Activated CD4-positive, alpha-beta T cell treated with anti-CD3 and anti-CD28 coated beads for 36 hours (primary cell): Measurements from ENCODE around the gene MAP7. TPM values are rescaled to one million over a fixed set of nuclear protein-coding genes. Genes with fewer than 3 reads are reported as not detected.

Experiments used
- ATAC-seq: fragments of 200-7000 bp; cut with Tn5 transposase; one replicate; pipeline ENCODE4 v1.10.0; 2021; ENCODE audit warnings: mild to moderate bottlenecking, moderate library complexity
- CTCF ChIA-PET: fragments of 350-600 bp; sonication (Branson Sonifier 250); formaldehyde crosslinking; loops from one replicate; lab custom pipeline; 2021; ENCODE audit warnings: antibody characterized with exemption; lab: Charles Lee
- POLR2A ChIA-PET: fragments of 350-600 bp; sonication (Branson Sonifier 250); formaldehyde crosslinking; loops from one replicate; lab custom pipeline; 2021; ENCODE audit warnings: antibody characterized with exemption, inconsistent platforms; lab: Charles Lee
- DNase-seq: peaks from one replicate; pipeline ENCODE4 v3.0.0-alpha.2; 2020
- H3K27ac Mint-ChIP-seq: one replicate; pipeline ENCODE4 v1.8.0; 2021; ENCODE audit warnings: mixed read lengths
- H3K27me3 Mint-ChIP-seq: one replicate; pipeline ENCODE4 v1.8.0; 2021; ENCODE audit warnings: mixed read lengths
- H3K36me3 Mint-ChIP-seq: one replicate; pipeline ENCODE4 v1.8.0; 2021; ENCODE audit warnings: low read depth, mixed read lengths
- H3K4me1 Mint-ChIP-seq: one replicate; pipeline ENCODE4 v1.8.0; 2021; ENCODE audit warnings: mixed read lengths
- H3K4me3 Mint-ChIP-seq: one replicate; pipeline ENCODE4 v1.8.0; 2021; ENCODE audit warnings: mild to moderate bottlenecking, moderate library complexity, mixed read lengths
- H3K9me3 Mint-ChIP-seq: one replicate; pipeline ENCODE4 v1.8.0; 2021; ENCODE audit warnings: low read depth, mixed read lengths
- intact Hi-C, 2 experiments: fragments of 100-400 bp; cut with DNase I in 1 of 2; cut with micrococcal nuclease in 1 of 2; formaldehyde crosslinking; loops; one replicate each; pipeline versions ENCODE4 v1.14.2 to v1.15.1; 2022 to 2024; cut with DNase I, micrococcal nuclease
- total RNA-seq, 2 experiments: library from RNA; stranded (reverse); gene quantifications; one replicate each; pipeline ENCODE4 v1.2.3, GENCODE V29; 2021

MAP7 gene
- total RNA-seq, 2 experiments from 2014 or later: 2.1 to 3.1 TPM

GRCh38 chr6:136469154-136469553 is 81.1 kb downstream of the MAP7 start:
- intact Hi-C loops: no loop called here
- no peak overlapping the region for H3K4me3 Mint-ChIP-seq
- peaks cover 4% of the 10 kb centered on the region for H3K4me1 Mint-ChIP-seq
- CTCF ChIA-PET: no interaction called here
- H3K9me3 Mint-ChIP-seq: no peaks in the 10 kb centered on the region
- no peaks in the 10 kb centered on the region for H3K36me3 Mint-ChIP-seq
- POLR2A ChIA-PET: no interaction called here
- peaks cover 2% of the 10 kb centered on the region for H3K27me3 Mint-ChIP-seq
- no peak for DNase-seq
- no peak for ATAC-seq
- H3K27ac Mint-ChIP-seq: no peak overlapping the region

DNA sequence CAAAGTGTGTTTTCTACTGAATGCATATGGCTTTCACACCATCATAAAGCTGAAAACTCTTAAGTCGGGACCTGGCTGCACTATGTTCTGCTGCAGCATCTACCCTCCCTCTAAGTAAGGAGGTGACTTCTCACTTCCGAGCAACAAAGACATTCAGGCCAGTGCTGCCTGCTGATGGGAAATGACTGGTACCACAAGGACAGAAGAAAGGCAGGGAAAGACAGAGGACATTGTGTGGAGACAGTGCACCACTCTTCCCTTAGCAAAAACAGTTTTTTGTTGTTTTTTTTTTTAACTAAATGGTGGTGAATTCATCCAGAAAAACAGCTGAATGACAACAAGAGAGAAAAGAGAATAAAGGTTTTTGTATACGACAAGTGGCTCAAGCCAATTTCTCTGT is 81.5 kb downstream of the MAP7 start:
- peaks cover 8% of the 10 kb centered on the region for H3K4me1 Mint-ChIP-seq
- H3K9me3 Mint-ChIP-seq: no peaks in the 10 kb centered on the region
- intact Hi-C loops: no loop called here
- H3K4me3 Mint-ChIP-seq: no peak overlapping the region
- ATAC-seq (no peak), DNase-seq (no peak)
- ChIA-PET CTCF (interaction anchor here (0.7 kb wide), 1 partner anchor 788 kb away, joined by 3 read pairs; no protein-coding TSS in a partner anchor), POLR2A (no interaction called here)
- no peak overlapping the region for H3K27ac Mint-ChIP-seq
- H3K36me3 Mint-ChIP-seq: no peaks in the 10 kb centered on the region
- H3K27me3 Mint-ChIP-seq: peaks cover 2% of the 10 kb centered on the region

GRCh38 chr6:136467186-136467585 is 83.0 kb downstream of the MAP7 start:
- ATAC-seq (no peak), DNase-seq (no peak)
- Mint-ChIP-seq H3K9me3 (no peaks in the 10 kb centered on the region), H3K27me3 (peaks cover 2% of the 10 kb centered on the region), H3K36me3 (no peaks in the 10 kb centered on the region), H3K4me1 (peaks cover 11% of the 10 kb centered on the region), H3K27ac (no peak overlapping the region), H3K4me3 (no peak overlapping the region)
- ChIA-PET CTCF (no interaction called here), POLR2A (interaction anchor here (0.6 kb wide), 1 partner anchor 1327 kb away, joined by 5 read pairs; no protein-coding TSS in a partner anchor)
- intact Hi-C loops: no loop called here

DNA sequence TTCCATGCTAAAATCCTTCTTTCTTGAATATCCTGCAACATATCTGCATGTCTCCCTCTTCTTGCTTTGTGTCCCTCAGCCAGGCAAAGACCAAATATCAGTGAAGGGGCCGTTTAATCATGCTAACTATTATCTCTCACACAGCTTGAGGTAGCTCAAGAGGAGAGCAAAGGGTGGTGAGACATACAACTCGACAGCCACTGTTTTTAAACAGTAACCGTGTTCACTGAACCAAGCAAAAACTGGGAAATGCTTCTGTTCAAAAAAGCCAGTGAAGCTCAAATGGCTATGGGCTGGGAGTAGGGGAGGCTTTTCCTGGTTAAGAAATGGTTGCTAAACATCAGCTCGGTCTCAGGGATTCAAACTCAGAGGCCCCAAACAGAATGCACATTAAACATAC is 83.4 kb downstream of the MAP7 start:
- Mint-ChIP-seq H3K36me3 (no peaks in the 10 kb centered on the region), H3K4me1 (peaks cover 11% of the 10 kb centered on the region), H3K9me3 (no peaks in the 10 kb centered on the region), H3K27me3 (peaks cover 2% of the 10 kb centered on the region), H3K27ac (no peak overlapping the region), H3K4me3 (no peak overlapping the region)
- ChIA-PET CTCF (no interaction called here), POLR2A (interaction anchor here (0.6 kb wide), 2 partner anchors 450 to 1326 kb away, joined by 5 to 10 read pairs; no protein-coding TSS in a partner anchor)
- intact Hi-C loops: no loop called here
- DNase-seq: no peak
- no peak for ATAC-seq

DNA sequence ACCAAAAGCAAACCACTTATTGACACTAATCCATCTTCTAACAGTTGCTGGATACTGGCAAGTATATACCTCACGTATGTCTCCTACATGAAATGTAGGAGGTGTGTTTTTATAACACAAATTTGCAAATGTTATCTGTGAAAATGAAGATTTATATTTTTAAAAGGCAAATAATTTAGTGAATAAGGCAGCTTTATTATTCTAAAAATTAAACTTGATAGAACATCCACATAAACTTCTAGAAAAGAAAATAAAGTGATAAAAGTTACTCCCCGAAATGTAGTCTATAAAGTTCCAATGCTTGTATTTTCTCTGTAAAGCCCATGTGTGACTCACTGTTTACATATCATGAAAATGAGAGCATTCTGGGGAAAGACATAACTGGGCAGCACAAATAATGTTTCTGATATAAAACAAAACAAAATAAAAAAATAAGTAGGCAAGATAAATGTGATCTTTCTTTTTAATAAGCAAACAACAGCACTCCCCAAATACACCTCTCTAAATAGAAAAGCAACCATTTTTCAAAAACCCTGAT is 84.4 kb downstream of the MAP7 start:
- H3K4me1 Mint-ChIP-seq: peaks cover 9% of the 10 kb centered on the region
- H3K4me3 Mint-ChIP-seq: no peak overlapping the region
- ChIA-PET CTCF (no interaction called here), POLR2A (no interaction called here)
- no peak for DNase-seq
- H3K27me3 Mint-ChIP-seq: peaks cover 2% of the 10 kb centered on the region
- ATAC-seq: no peak
- no peaks in the 10 kb centered on the region for H3K36me3 Mint-ChIP-seq
- no peaks in the 10 kb centered on the region for H3K9me3 Mint-ChIP-seq
- no peak overlapping the region for H3K27ac Mint-ChIP-seq
- intact Hi-C loops: no loop called here

- intact Hi-C loops: no loop called here
- no peak overlapping the region for H3K4me3 Mint-ChIP-seq
- no peaks in the 10 kb centered on the region for H3K9me3 Mint-ChIP-seq
- no peak overlapping the region for H3K27ac Mint-ChIP-seq
- ATAC-seq (no peak), DNase-seq (no peak)
- peaks cover 2% of the 10 kb centered on the region for H3K27me3 Mint-ChIP-seq
- peaks cover 9% of the 10 kb centered on the region for H3K4me1 Mint-ChIP-seq
- CTCF ChIA-PET: no interaction called here
- POLR2A ChIA-PET: no interaction called here
- no peaks in the 10 kb centered on the region for H3K36me3 Mint-ChIP-seq
These were observed 85.3 kb downstream of the MAP7 start for GRCh38 chr6:136464874-136465273.

GRCh38 chr6:136464148-136464547 is 86.1 kb downstream of the MAP7 start:
- DNase-seq (no peak), ATAC-seq (no peak)
- intact Hi-C loops: no loop called here
- H3K27me3 Mint-ChIP-seq: peaks cover 2% of the 10 kb centered on the region
- POLR2A ChIA-PET: interaction anchor here (0.7 kb wide), 1 partner anchor 44 kb away, joined by 3 read pairs; no protein-coding TSS in a partner anchor
- H3K4me1 Mint-ChIP-seq: peaks cover 9% of the 10 kb centered on the region
- H3K36me3 Mint-ChIP-seq: no peaks in the 10 kb centered on the region
- CTCF ChIA-PET: no interaction called here
- H3K4me3 Mint-ChIP-seq: no peak overlapping the region
- no peaks in the 10 kb centered on the region for H3K9me3 Mint-ChIP-seq
- no peak overlapping the region for H3K27ac Mint-ChIP-seq

GRCh38 chr6:136463743-136464142 is 86.5 kb downstream of the MAP7 start:
- POLR2A ChIA-PET: interaction anchor here (0.7 kb wide), 1 partner anchor 45 kb away, joined by 3 read pairs; no protein-coding TSS in a partner anchor
- intact Hi-C loops: no loop called here
- H3K27me3 Mint-ChIP-seq: peaks cover 2% of the 10 kb centered on the region

GRCh38 chr6:136446579-136447187 is 103.5 kb downstream of the MAP7 start:
- no peaks in the 10 kb centered on the region for H3K36me3 Mint-ChIP-seq
- H3K4me3 Mint-ChIP-seq: no peak overlapping the region
- DNase-seq: no peak
- peaks cover 5% of the 10 kb centered on the region for H3K9me3 Mint-ChIP-seq
- no peaks in the 10 kb centered on the region for H3K4me1 Mint-ChIP-seq
- ATAC-seq: no peak
- POLR2A ChIA-PET: no interaction called here
- intact Hi-C loops: no loop called here
- CTCF ChIA-PET: no interaction called here
- peaks cover 2% of the 10 kb centered on the region for H3K27me3 Mint-ChIP-seq
- no peak overlapping the region for H3K27ac Mint-ChIP-seq

More at GRCh38 chr6:136463743-136464142, 86.5 kb downstream of the MAP7 start:
- H3K27ac Mint-ChIP-seq: no peak overlapping the region
- no peak for DNase-seq
- CTCF ChIA-PET: no interaction called here
- no peaks in the 10 kb centered on the region for H3K36me3 Mint-ChIP-seq
- H3K9me3 Mint-ChIP-seq: no peaks in the 10 kb centered on the region
- H3K4me1 Mint-ChIP-seq: peaks cover 9% of the 10 kb centered on the region
- no peak overlapping the region for H3K4me3 Mint-ChIP-seq
- ATAC-seq: no peak

DNA sequence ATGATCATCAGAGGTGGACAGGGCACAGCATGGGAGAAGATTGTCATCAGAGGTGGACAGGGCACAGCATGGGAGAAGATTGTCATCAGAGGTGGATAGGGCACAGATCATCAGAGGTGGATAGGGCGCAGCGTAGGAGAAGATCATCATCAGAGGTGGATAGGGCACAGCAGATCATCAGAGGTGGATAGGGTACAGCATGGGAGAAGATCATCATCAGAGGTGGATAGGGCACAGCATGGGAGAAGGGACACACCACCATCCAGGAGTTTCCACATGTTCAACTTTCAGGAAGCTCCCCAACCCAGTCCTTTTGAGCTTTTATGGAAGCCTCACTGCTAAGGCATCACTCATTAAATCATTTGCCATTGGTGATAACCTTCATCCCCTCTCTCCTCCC is 104.1 kb downstream of the MAP7 start:
- ATAC-seq: no peak
- intact Hi-C loops: no loop called here
- DNase-seq: no peak
- no peak overlapping the region for H3K27ac Mint-ChIP-seq
- peaks cover 2% of the 10 kb centered on the region for H3K9me3 Mint-ChIP-seq
- ChIA-PET CTCF (no interaction called here), POLR2A (no interaction called here)
- no peaks in the 10 kb centered on the region for H3K36me3 Mint-ChIP-seq
- no peak overlapping the region for H3K4me3 Mint-ChIP-seq
- H3K27me3 Mint-ChIP-seq: peaks cover 2% of the 10 kb centered on the region
- no peaks in the 10 kb centered on the region for H3K4me1 Mint-ChIP-seq

DNA sequence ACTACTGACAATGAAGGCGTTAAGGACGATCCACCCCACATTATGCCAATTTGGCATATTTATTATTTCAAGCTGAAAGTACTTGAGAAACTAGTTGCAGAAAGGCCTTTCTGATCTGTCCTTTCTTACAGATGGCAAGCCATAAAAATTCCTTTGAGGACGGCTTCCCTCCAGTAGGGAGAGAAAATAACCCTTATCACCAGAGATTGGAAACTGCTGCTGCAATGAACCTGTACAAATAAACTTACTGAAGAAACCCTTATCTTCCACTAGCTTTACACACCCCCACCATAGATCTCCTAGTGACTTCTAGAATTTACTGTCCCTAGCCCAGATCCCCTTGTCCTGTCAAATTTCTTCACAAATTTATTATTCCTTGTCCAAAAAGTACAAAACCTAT is 105.2 kb downstream of the MAP7 start:
- Mint-ChIP-seq H3K9me3 (no peaks in the 10 kb centered on the region), H3K36me3 (no peaks in the 10 kb centered on the region), H3K27ac (no peak overlapping the region), H3K27me3 (peaks cover 2% of the 10 kb centered on the region), H3K4me3 (no peak overlapping the region), H3K4me1 (no peaks in the 10 kb centered on the region)
- intact Hi-C loops: no loop called here
- no peak for ATAC-seq
- no peak for DNase-seq
- ChIA-PET CTCF (interaction anchor here (0.6 to 1.1 kb wide), 2 partner anchors 96 to 155 kb away, joined by 3 read pairs; no protein-coding TSS in a partner anchor), POLR2A (no interaction called here)

- ChIA-PET POLR2A (no interaction called here), CTCF (interaction anchor here (0.8 to 0.9 kb wide), 2 partner anchors 32 to 53 kb away, joined by 3 read pairs; no protein-coding TSS in a partner anchor)
- Mint-ChIP-seq H3K4me3 (no peak overlapping the region), H3K27me3 (no peaks in the 10 kb centered on the region), H3K9me3 (no peaks in the 10 kb centered on the region), H3K4me1 (no peaks in the 10 kb centered on the region), H3K27ac (no peak overlapping the region), H3K36me3 (no peaks in the 10 kb centered on the region)
- intact Hi-C loops: no loop called here
- ATAC-seq (no peak), DNase-seq (no peak)
These were observed 110.0 kb downstream of the MAP7 start for GRCh38 chr6:136440203-136440602.
